Stimulated activated CD8-positive, alpha-beta memory T cell treated with anti-CD3 and anti-CD28 coated beads, Interleukin-15, amount 100 ng/mL, for 48 hours (primary cell): ENCODE results near the gene PRKAR1B.

ENCODE experiments used
- DNase-seq, 2 donors: peaks; one replicate each; pipeline ENCODE4 v3.0.0-alpha.2; 2020; ENCODE audit warnings: low read depth in 2 of 2

Gene PRKAR1B

DNA sequence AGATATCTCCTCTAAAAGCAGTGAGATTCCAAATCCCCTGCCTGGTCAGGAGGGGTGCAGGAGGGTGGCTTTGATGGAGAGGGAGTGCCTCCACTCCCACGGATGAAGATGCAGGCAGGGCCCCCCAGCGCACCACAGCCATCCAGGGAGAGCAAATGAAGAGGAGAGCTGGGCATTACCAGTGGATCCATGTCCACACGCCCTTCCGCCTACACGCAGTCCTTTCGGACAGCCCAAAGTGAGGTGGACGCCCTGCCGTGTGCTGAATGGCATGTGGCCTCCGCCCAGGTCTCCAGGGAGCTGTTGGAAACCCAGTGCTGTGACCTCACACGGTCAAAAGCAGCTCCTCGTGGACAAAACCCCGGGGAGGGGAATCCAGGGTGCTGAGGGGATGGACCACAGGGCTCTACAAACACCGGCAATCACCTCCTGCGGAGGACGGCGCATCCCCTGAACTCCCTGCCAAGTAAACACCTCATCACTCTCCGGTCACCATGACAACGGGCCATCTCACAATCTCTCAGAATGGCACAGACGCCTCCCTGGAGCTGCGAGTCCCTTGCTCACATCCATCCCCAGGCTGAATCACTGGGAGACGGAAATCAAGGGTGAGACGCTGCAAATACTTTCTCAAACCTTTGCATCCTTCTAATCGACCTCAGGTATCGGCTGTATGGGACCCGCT lies 35.6 kb downstream of the PRKAR1B start:
- DNase-seq: no peak

DNA sequence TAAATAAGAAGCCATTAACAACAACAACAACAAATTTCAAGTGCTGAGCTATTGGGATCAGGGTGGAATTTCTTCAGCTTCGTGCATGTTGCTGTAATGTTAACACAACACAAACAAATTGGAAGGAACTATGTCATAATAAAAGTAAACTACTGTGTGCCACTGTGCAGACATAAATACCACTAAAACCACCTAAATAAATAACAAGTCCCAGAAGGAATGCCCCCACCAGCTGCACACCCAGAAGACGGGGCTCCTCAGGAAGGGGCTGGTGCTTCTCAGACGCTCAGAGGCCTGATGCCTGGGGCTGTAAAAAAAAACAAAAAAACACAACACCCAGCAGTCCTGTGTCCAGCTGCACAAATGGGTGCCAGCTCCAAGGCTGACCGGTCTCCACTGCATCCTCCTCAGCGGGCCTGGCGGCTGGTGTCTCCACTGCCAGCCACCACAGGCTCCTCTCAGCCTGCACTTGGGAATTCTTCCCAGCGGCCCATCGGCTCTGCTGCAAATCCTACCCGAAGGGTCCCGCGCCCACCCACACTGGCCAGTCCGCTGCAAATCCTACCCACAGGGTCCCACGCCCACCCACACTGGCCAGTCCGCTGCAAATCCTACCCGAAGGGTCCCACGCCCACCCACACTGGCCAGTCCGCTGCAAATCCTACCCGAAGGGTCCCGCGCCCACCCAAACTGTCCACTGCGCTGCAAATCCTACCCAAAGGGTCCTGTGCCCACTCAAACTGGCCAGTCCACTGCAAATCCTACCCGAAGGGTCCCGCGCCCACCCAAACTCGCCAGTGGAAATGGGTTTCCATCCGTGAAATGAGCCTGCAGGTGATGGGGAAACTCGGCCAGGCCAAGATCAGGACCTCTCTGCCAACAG lies 36.4 kb downstream of the PRKAR1B start:
- no peak for DNase-seq

DNA sequence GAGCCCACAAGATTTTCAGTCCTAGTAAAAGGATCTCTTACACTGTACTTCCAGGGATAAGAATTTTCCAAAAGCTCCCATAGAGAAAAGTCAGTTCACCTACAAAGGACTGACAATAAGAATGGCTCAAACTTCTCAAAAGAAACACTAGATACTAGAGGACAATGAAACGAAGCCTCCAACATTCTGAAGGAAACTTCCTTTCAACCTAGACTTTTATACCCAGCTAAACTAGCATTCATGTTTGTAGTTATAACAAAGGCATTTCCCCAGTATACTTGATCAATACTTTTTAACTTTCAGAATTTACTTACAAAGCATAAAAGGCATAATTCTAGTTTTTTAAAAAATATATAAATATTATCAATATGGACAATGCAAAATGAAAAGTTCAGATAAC lies 41.5 kb downstream of the PRKAR1B start:
- no peak for DNase-seq

DNA sequence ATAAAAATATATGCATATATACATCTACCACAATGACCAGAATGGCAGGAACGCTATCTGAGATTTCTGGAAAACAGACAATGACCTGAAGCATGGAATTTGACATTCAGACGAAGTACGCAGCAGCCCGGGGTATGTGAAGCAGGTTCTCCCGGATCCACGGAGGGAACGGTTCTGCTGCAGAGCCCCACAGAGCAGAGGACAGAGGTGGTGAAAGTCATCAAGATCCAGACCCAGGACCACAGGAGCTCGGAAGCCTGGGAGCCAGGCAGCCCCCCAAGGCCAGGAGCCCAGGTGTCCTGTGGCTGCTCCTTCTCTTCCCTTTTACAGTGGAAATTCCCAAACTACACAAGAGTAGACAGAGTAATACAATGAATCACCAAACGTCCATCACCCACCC lies 42.7 kb downstream of the PRKAR1B start:
- no peak for DNase-seq

DNA sequence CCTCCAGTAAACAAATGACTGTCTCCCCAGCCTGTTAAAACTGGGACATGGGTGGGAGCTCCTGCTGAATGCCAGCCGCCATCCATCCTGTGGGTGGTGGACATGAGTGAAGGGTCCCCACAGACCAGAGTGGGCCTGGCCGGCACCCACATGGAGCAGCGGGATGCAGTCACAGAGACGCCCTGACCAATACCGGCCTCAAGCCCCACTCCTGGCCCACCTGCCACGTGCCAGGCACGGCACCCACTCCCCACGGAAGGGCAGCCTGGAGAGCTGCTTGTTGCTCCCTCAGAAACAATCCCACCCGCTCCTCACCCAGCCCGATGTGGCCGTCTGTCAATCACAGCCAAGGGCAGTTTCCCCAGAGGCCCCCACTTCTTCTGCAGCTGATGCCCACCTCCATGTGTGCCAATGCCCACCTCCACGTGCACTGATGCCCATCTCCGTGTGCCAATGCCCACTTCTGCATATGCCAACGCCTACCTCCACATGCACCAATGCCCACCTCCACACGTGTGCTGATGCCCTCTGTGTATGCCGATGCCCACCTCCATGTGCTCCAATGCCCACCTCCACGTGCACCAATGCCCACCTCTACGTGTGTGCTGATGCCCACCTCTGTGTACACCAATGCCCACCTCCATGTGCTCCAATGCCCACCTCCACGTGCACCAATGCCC lies 43.4 kb downstream of the PRKAR1B start:
- no peak for DNase-seq

DNA sequence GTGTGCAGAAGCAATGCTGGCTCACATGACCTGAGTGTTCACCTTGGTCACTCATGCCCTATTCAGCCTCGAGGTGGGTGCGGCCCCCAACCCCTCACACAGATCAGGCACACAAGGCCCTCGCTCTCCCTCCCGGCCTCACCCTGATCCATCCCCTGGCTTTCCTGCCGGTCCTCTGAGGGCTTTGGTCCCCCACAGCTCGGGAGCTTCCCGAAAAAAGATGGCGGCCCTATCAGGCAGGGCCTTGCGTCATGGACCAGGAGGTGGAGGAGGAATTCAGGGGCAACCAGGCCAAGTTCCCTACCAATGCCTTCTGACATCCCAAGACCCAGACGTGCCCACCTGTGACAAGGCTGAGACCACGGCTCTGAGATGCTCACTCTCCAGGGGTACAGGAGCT lies 44.3 kb downstream of the PRKAR1B start:
- no peak for DNase-seq

DNA sequence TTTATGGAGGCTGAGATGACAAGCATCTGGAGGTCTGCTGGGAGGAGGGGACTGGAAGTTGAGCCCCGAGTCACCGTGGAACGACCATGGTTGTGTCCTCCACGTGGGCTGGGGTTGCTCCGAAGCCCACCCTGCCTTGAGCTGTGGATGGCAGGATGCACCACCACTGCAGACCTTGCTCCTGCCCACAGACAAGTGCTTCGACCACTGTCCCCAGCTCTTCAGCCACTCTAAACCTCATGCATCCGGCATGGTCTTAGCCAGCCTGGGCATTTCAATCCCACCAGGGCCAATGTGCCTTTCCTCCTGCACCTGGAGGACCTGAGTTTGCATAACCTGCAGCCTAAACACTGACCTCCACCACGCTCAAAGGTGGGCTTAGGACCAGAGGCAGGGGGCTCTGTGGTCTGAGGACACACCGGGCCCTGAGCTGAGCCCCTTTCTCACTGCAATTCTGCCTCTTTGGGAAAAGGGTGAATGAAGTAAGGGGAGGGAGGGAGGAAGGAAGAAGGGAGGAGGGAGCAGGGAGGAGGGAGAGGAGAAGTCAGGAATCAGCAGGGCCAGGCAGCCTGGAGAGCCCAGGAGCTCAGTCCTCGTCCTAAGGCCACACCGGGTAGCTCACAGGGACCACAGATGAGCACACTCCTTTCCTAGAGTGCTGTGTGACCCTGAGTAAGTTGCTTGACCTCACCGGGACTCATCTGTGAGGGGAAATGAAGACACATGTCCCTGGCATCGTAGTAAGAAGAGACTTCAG lies 45.4 kb downstream of the PRKAR1B start:
- no peak for DNase-seq

DNA sequence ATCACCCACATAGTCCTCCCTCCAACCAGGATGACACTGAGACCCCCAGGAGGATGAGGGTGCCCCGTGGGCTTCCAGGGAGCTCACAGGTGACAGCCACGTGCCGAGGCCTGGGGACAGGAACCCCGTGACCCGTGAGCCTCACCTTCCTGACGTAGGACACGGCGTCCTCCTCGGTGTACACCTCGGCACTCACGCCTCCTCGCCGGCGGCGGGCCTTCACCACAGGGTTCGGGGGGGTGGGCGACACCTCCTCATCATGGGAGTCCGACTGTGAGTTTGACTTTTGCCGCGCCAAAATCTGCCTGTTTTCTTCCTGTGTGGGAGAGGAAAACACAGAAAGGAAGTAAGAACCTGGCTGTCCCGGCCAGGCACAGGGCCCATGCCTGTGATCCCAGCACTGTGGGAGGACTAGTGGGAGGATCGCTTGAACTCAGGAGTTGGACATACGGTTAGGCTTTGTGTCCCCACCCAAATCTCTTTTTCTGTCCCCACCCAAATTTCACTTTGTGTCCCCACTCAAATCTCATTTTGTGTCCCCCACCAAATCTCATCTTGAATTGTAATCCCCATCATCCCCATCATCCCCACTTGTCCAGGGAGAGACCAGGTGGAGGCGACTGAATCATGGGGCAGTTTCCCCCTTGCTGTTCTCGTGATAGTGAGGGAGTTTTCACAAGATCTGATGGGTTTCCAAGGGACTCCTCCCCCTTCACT lies 46.5 kb downstream of the PRKAR1B start:
- no peak for DNase-seq

DNA sequence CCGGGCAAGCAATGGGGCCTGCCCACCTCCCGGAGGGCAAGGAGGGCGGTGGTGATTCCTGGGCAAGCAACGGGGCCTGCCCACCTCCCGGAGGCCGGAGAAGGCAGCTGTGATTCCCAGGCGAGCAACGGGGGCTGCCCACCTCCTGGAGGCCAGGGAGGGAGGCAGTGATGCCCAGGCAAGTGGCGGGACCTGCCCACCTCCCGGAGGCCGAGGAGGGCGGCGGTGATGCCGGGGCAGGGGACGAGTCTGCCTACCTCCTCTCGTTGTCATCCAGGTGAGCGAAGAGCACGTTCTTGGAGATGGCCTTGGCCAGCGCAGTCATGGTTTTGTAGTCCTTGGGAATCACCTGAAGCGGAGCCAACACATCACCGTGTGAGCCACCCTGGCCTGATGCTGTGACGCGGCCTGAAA lies 50.1 kb downstream of the PRKAR1B start:
- DNase-seq: no peak

DNA sequence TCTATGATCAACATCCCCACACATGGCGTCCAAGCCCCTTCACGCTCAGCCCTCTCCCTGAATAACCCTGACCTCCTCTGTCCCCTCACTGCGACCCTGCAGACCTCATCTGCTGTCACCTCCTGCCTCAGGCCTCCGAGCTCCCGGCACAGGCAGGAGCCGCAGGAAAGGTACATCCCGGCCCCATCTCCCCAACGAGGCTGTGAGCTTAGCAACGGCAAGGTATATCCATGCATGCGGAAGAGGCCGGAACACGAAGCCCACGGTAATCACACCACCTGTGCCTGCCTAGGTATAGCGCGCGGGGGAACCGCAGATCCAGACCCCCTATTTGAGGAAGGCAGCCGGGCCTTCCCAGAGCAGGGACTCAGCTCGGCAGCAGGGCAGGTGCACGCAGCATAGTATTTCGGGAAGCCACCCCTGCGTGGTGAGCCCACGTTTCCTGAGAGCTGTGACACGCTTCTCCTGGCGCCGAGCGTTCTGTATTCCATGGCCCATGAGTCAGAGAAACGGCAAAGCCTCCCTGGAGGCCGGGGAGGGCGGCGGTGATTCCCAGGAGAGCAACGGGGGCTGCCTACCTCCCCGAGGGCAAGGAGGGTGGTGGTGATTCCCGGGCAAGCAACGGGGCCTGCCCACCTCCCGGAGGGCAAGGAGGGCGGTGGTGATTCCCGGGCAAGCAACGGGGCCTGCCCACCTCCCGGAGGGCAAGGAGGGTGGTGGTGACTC lies 50.7 kb downstream of the PRKAR1B start:
- no peak for DNase-seq

DNA sequence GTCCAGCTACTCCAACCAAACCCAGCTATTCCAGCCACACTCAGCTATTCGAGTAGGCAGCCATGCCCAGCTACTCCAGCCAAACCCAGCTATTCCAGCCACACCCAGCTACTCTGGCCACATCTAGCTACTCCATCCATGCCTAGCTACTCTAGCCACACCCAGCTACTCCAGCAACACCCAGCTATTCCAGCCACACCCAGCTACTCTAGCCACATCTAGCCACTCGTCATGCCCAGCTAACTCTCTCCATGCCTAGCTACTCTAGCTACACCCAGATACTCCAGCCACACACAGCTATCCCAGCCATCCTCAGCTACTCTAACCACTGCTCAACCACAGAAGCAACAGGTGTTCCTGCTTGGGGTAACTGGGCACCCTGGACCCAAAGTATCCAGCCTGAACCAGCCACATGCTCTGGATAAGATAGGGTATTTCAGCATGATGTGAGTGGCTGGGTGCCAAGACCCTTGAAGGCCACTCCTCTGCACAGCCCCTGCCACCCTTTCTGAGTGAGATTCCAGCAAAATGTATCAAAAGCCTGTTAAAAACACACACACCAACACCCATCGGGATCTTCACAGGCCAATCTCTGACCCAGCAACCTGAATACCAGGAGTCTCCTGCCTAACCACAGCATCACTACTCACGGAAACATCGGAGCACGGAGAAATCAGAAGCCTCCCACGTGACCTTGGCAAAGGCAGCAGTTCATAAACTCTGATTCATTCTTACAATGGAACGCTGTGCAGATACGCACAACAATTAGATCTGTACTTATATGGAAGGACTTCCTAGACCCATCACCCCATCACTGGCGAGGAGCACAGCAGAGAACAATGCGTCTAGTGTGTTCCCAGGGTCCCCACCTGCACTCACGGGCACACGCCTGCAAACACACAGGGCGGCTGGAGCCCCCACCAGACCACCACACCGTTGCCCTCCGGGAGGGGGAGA lies 52.3 kb downstream of the PRKAR1B start:
- DNase-seq: no peak

DNA sequence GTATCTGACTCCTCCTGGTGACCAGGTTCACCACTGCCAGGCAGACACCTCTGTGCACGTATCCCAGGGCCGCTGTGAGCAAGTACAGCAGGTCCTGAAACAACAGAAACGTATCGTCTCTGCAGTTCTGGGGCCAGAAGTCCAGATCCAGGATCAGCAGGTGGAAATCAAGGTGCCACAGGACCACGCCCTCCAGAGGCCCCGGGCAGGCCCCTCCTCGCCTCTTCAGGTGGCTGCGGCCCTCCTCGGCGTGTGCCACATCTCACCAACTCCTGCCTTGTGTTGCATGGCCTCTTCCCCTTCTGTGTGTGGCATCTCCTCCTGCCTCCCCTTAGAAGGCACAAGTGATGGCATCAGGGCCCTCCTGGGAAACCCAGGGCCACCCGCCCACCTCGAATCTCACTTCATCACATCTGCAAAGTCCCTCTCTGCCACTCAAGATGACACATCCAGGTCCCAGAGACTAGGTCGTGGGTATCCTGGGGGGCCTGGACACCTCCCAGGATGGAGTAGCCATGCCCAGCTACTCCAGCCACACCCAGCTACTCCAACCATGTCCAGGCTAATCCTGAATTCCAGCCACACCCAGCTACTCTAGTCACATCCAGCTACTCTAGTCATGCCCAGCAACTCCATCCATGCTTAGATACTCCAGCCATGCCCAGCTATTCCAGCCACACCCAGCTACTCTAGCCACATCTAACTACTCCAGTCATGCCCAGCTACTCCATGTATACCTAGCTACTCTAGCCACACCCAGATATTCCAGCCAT lies 53.2 kb downstream of the PRKAR1B start:
- DNase-seq: no peak

DNA sequence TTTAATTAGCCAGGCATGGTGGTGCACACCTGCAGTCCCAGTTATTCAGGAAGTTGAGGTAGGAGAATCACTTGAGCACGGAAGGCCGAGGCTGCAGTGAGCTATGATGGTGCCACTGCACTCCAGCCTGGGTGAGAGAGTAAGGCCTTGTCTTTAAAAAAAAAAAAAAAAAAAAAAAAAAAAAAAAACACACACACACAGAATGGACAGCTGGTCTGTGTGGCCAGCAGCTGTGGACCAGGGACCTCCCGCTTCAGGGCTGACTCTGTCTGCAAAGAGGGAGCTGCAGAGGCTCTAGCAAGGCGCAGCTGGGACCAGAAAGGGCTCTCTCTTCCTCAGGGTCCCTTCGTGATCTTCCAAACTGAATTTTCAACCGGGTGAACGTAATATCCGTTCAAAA lies 54.2 kb downstream of the PRKAR1B start:
- DNase-seq: no peak

DNA sequence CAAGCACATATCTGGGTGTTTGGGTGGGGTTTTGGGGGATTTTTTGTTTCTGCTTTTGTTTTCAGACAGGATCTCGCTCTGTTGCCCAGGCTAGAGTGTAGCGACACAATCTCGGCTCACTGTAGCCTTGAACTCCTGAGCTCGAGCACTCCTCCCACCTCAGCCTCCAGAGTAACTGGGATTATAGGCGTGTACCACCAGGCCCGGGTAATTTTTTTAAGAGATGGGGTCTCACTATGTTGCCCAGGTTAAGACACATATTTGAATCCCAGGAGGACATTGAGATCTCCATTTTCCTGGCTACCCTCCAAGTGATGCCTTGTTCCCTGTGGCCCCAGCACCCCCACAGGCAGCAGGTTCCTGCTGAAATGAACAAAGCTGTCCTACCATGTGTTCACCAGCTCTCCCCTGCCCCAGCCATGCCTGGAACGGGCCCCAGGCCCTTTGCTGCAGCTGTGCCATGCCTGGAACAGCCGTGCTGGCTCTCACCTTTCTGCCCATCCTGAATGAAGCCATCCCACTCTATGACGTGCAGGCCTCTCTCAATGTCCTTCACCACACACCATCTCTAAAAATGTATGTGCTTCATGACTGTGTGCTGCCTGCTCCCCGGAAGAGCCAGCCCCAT lies 55.6 kb downstream of the PRKAR1B start:
- no peak for DNase-seq

DNA sequence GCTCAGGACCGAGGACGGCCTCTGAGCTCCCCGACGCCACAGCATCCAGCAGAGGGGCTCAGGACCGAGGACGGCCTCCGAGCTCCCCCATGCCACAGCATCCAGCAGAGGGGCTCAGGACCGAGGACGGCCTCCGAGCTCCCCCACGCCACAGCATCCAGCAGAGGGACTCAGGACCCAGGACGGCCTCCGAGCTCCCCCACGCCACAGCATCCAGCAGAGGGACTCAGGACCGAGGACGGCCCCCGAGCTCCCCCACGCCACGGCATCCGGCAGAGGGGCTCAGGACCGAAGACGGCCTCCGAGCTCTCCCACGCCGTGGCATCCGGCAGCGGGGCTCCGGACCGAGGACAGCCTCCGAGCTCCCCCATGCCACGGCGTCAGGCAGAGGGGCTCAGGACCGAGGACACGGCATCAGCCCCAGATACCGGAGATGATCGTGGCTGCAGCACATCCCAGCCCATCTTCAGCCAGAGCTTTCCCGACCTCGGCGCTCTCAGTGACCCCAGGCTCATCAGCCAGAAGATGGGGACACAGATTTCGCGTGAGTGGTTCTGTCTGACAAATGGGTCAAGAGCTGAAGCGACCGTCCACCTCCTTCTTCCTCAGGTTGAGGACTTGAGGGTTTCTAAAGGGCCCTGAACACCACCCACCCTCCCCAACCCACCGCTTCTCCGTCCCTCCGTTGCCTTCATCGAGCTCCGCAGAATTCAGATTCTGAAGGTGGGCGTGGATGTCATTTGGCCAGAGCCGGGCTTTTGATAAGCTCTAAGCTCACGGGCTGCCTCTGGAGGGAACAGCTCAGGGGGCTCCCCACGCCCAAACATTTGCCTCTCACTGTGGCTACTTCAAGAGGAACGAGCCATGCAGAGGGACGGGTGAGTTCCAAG lies 56.3 kb downstream of the PRKAR1B start:
- DNase-seq: no peak

DNA sequence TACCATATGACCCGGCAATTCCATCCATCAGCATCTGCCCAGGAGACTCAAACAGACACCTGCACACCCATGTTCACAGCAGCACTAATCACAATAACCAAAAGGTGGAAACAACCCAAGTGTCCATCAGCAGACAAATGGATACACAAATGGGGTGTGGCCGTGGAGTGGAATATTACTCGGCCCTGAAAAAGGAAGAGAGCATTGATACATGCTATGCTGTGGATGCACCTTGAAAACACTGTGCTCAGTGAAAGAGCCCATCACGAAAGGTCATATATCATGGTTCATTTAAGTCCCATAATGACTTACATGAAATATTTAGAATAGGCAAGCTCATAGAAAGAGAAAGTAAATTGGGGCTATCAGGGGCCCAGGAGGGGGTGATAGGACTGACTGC lies 58.1 kb downstream of the PRKAR1B start:
- DNase-seq: no peak
